CD4-positive, alpha-beta T cell treated with Interleukin-15 for 4 hours (primary cell): ENCODE results near the gene MCF2L.
"Not testable (repeated sequence)": the region's sequence is repeated elsewhere in the genome, so short reads cannot be mapped to it uniquely, and the experiment has no call there.

Experiments
- DNase-seq: peaks from one replicate; pipeline ENCODE4 v3.0.0-alpha.2; 2020; ENCODE audit warnings: low spot score

The MCF2L gene

DNA sequence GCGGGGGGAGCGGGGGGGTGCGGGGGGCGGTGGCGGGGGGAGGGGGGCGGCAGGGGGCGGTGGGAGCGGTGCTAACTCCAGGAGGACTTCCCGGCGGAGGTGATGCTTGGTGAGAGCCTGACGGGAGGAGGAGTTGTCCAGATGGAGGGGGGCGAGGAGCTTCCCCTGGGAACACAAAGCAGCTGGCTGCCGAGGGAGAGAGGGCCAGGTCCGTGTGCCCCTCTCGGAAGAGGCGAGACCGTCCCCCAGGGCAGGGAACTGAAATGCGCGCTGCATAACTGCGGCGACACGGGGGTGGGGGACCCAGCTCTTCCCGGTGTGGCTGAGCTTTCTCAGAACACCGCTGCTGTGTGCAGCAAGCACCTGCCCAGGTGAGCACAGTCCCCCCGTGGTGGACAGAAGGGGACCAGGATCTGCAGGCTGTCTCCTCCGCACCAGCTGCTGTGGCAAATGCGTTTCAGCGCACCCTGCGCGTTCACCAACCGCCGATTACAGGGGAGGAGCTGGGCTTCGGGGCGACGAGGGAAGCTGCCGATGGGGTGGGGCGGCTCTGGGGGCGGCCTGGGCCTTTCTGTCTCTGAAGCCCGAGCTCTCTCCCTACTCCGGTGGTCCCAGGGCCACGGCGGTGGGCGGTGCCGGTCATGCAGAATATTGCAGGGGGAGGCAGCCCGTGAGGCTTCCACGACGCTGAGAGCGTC, 81.9 kb downstream of the MCF2L start:
- DNase-seq: no peak

- DNase-seq: no peak
Measured at GRCh38 chr13:113051641-113052040, 82.6 kb downstream of the MCF2L start.

- DNase-seq: no peak
Measured at GRCh38 chr13:113052206-113052605, 83.2 kb downstream of the MCF2L start.

DNA sequence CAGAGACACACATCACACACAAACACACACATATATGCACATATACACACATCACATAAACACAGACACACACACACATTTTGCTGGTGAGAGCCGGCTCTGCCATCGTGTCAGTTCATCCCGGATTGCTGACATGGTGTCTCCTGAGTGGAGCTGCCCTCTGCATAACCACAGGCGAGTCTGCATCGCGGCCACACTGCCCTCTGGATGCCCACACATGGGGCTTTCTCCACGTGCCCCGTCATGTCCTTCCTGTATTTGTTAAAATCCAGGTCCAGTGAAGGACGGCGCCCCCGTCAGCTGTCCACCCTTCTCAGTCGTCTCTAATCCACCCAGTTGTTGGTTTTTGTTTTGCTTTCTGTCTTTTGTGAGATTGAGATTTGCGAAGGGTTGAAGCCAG, 84.0 kb downstream of the MCF2L start:
- no peak for DNase-seq

GRCh38 chr13:113053376-113053775, 84.4 kb downstream of the MCF2L start:
- DNase-seq: no peak

GRCh38 chr13:113053801-113054604, 85.0 kb downstream of the MCF2L start:
- no peak for DNase-seq

DNA sequence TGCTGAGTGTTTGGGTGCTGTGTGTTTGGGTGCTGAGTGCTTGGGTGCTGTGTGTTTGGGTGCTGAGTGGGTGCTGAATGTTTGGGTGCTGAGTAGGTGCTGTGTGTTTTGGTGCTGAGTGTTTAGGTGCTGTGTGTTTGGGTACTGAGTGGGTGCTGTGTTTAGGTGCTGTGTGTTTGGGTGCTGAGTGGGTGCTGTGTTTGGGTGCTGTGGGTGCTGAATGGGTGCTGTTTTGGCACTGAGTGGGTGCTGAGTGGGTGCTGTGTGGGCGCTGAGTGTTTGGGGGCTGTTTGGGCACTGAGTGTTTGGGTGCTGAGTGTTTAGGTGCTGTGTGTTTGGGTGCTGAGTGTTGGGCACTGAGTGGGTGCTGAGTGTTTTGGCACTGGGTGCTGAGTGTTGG, 88.1 kb downstream of the MCF2L start:
- DNase-seq: no peak

- not testable (repeated sequence) for DNase-seq
Measured at GRCh38 chr13:113057559-113057958, 88.5 kb downstream of the MCF2L start.

GRCh38 chr13:113058129-113058987, 89.3 kb downstream of the MCF2L start:
- no peak for DNase-seq

DNA sequence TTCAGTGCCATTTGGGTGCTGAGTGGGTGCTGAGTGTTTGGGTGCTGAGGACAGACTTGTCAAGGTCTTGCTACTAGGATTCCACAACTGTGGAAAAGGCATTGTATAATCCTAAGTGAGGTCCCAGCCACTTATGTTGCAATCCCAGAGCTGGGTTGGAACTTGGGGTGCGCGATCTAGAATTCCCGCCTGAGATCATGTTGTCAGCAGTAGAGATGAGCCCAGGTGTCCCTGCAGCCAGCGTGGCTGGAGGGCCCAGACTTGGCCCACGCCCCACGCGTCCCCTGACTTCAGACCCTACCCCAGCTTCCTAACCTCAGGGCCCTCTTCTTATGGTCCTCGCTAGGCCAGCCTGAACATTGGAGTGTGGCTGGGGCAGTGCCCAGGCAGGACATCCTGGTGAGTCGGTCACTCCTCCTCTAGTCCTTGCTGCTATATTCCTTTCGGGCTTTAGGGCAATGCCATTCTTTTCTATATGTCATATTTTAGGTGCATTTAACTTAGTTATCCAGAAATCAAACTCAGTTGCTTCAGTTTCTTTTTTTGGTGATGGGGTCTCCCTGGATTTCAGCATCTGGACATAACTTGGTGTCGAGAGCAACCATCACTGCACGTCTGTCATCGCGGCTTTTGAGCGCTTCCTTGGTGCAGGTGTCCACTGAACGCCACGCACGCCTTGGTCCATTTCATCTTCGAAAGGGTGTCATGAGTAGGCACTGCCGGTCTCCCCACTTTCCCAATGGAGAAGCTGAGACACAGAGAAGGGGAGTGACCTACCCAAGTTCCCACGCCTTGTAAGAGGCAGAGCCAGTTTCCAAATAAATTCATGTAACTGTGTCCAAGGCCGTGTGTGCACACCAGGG, 90.2 kb downstream of the MCF2L start:
- DNase-seq: no peak

- no peak for DNase-seq
Measured at GRCh38 chr13:113059891-113060290, 90.9 kb downstream of the MCF2L start.

- no peak for DNase-seq
Measured at GRCh38 chr13:113060557-113061270, 91.7 kb downstream of the MCF2L start.

DNA sequence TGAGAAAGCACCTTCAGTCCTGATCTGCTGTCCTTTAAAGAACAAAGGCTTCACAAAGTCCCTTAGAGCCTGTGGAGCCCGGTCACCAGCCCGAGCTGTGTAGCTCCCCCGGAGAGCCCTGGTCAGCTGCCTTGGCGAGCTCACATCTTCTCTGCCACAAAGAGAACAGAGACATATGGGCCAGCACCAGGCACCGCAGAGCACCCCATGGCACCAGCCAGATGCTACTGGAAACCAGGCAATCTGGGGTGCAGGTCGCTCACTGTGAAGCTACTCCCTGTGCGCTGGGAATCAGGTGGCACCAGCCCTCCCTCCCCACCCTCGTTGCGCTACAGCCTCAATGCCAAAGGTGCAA, 92.2 kb downstream of the MCF2L start:
- DNase-seq: no peak

DNA sequence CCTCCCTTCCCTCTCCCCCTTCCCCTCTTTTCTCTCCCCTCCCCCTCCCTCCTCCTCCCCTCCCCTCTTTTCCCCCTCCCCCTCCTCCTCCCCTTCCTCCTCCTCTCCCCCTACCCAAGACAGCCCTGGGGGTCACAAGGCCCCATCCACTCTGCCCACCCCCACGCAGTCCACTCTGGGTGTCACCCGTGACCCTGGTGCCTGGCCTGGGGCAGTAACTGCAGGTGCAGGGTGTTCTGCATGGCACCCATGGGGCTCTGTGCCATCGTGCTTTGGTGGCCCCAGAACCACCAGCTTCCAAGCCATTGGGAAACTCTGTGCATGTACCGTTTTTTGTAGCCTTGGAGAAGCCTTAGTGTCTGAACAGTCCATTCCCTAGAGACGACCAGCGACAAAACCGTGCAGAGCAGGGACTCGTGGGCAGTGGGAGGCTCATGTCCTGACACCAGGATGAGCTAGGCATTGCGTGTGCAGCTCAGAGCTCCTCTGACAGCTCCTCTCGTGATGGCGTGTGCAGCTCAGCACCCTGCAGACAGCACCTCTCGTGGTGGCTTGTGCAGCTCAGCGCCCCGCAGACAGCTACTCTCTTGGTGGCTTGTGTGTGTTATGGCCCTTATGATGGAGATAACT, 92.9 kb downstream of the MCF2L start:
- no peak for DNase-seq

DNA sequence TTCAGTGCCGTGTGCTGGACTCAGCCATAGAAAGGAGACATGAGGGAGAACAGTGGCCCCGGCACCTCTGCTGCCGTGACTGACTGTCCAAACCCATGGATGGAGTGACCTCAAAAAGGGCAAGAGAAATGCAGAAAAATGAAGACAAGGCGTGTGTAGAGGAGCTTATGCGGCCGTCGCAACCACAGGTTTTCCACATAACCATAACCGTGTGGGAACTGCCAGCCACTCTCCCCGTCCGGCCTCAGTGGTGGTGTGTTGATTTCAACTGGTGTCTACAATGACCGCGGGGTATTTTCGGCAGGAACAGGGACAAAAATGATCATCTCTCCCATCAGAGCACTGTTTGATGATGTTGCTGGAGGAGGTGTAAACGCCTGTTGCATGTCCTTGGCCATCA, 93.7 kb downstream of the MCF2L start:
- no peak for DNase-seq

DNA sequence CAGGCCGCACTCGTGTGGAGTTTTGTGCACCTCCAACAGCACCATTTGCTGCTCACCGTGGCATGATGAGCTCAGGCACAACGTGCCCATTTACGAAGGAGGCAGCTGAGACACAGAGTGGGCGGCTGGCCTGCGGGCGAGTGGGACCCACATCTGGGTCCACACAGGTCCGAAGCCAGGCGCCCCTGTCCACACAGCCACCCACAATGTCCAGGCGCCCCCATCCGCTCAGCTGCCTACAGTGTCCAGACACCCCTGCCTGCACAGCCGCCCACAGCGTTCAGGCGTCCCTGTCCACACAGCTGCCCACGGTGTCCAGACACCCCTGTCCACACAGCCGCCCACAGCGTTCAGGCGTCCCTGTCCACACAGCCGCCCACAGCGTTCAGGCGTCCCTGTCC, 94.1 kb downstream of the MCF2L start:
- DNase-seq: no peak

DNA sequence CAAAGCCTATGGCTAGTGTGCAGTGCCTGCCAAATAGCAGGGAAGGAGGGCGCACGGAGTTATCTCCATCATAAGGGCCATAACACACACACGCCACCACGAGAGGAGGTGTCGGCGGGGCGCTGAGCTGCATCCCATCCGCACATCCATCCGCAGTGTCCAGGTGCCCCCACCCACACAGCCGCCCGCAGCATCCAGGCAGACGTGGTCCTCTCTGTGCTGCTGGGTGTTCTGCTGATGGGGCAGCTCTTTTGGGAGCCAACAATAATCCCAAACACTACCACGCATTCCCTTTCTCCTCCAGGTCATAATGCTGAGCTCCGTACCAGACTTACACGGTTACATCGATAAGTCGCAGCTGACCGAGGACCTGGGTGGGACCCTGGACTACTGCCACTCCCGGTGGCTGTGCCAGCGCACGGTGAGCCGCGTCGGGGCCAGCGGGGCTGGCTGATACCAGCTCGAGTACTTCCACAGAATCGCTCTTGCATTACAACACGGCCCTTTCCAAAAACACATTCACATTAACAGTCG, 95.1 kb downstream of the MCF2L start:
- no peak for DNase-seq

- no peak for DNase-seq
Measured at GRCh38 chr13:113064534-113065405, 95.8 kb downstream of the MCF2L start.

DNA sequence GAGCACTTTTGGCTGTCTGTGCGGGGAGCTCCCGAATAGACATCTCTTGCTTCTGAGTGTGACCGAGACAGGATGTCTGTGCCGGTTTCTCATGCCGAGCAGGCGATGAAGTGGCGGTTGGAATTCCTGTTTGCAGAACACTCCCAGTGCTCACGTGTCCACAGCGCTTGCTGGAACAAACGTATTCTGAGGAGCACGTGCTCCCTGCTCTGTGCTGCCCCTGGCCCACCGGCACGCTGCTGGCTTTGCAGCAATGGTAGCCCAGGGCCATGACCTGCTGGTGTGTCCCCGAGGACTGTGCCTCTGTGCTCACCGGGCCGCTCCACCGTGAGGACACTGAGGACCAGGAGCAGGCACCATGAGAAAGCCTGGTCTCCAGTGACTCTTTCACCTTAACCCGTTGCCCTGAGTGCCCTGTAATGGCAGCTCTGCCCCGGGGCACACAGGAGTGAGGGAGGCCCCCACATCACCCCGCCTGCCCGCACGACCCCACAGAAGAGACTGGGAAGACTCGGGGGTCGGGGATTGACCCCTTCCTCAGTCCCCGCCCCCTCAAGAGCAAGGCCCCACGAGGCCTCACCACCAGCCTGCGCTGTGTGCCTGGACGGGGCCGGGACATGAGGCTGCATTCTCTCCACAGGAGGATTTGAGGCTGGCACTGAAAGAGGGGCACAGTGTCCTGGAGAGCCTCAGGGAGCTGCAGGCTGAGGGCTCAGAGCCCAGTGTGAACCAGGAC, 96.6 kb downstream of the MCF2L start:
- DNase-seq: no peak
